Measurements from ENCODE around the gene PDGFRB. TPM values are rescaled to one million over a fixed set of nuclear protein-coding genes. Genes with fewer than 3 reads are reported as not detected.

Gene PDGFRB
- total RNA-seq, 1 experiment from 2014 or later, result 1.8 TPM

DNA sequence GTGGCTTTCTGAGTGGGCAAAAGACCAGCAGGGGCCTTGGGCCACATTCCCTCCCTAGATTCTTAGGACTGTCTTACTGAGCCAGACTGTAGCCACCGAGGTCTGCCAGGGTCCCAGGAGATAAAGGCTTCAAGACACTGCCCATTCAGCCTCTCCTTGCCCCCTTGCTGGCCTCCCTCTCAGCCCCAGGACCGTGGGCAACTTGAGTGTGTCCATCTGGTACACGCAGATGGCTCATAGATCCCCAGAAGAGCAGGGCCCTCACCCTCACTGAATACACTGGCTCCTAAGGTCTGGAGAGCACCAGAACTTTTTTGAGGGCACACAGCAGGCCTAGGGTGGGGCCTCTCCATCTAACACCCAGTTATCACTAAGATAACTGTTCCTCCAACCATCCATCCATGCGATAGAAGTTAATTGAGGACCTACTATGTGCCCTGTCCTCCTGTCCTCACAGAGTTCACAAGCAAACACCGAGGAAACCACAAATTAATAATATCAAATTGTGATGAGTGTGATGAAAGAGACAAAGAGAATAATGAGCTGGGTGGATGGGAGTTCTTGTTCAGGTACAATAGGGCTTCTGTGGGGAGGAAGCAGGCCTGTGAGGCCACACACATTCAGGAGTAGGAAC, 4.9 kb upstream of the PDGFRB start:
- POLR2A ChIA-PET, result no interaction called here
- Histone ChIP-seq H3K9me3 (ENCODE audit: control insufficient read depth, insufficient read depth, low read depth, low read length) (no peaks in the 10 kb centered on the region), H3K27ac (ENCODE audit: low read length) (no peak overlapping the region), H3K27me3 (ENCODE audit: control insufficient read depth, insufficient read depth, low read length) (no peaks in the 10 kb centered on the region), H3K36me3 (ENCODE audit: control insufficient read depth, insufficient read depth, low read length) (no peaks in the 10 kb centered on the region), H3K4me3 (ENCODE audit: low read depth in 2 of 2, low read length in 2 of 2) (no peak overlapping the region), H3K4me1 (ENCODE audit: control insufficient read depth, insufficient read depth, low read length) (peaks cover 8% of the 10 kb centered on the region)
- intact Hi-C loops (cut with micrococcal nuclease; ENCODE audit: unreplicated experiment), result loop anchor here (1.0 to 2.0 kb wide), 3 partner anchors 58 to 276 kb away; no protein-coding TSS in a partner anchor
- no peak for DNase-seq (ENCODE audit: low read depth, low spot score)
- ATAC-seq, result no peak
- in situ Hi-C loops (cut with HindIII; ENCODE audit: low pct_unique_long_range_greater_than_20kb, low sequenced_read_pairs), result no loop called here
- CTCF ChIA-PET, result no interaction called here
- TF ChIP-seq, protein P1, sequence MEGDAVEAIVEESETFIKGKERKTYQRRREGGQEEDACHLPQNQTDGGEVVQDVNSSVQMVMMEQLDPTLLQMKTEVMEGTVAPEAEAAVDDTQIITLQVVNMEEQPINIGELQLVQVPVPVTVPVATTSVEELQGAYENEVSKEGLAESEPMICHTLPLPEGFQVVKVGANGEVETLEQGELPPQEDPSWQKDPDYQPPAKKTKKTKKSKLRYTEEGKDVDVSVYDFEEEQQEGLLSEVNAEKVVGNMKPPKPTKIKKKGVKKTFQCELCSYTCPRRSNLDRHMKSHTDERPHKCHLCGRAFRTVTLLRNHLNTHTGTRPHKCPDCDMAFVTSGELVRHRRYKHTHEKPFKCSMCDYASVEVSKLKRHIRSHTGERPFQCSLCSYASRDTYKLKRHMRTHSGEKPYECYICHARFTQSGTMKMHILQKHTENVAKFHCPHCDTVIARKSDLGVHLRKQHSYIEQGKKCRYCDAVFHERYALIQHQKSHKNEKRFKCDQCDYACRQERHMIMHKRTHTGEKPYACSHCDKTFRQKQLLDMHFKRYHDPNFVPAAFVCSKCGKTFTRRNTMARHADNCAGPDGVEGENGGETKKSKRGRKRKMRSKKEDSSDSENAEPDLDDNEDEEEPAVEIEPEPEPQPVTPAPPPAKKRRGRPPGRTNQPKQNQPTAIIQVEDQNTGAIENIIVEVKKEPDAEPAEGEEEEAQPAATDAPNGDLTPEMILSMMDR (IDR thresholded peaks at IDR 0.05), result no peak
- TF ChIP-seq TCF7L2 (IDR thresholded peaks at IDR 0.05; ENCODE audit: low read depth, low read length), result no peak
- TF ChIP-seq, protein P2, sequence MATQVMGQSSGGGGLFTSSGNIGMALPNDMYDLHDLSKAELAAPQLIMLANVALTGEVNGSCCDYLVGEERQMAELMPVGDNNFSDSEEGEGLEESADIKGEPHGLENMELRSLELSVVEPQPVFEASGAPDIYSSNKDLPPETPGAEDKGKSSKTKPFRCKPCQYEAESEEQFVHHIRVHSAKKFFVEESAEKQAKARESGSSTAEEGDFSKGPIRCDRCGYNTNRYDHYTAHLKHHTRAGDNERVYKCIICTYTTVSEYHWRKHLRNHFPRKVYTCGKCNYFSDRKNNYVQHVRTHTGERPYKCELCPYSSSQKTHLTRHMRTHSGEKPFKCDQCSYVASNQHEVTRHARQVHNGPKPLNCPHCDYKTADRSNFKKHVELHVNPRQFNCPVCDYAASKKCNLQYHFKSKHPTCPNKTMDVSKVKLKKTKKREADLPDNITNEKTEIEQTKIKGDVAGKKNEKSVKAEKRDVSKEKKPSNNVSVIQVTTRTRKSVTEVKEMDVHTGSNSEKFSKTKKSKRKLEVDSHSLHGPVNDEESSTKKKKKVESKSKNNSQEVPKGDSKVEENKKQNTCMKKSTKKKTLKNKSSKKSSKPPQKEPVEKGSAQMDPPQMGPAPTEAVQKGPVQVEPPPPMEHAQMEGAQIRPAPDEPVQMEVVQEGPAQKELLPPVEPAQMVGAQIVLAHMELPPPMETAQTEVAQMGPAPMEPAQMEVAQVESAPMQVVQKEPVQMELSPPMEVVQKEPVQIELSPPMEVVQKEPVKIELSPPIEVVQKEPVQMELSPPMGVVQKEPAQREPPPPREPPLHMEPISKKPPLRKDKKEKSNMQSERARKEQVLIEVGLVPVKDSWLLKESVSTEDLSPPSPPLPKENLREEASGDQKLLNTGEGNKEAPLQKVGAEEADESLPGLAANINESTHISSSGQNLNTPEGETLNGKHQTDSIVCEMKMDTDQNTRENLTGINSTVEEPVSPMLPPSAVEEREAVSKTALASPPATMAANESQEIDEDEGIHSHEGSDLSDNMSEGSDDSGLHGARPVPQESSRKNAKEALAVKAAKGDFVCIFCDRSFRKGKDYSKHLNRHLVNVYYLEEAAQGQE (IDR thresholded peaks at IDR 0.05; ENCODE audit: insufficient read depth in 1 of 2, low read depth in 2 of 2, low read length in 1 of 2), result no peak
- no peak for TF ChIP-seq SIN3A (IDR thresholded peaks at IDR 0.05; ENCODE audit: borderline replicate concordance, insufficient read depth, low read depth, low read length)
- TF ChIP-seq POLR2AphosphoS5 (IDR thresholded peaks at IDR 0.05; ENCODE audit: low read depth, low read length), result no peak
- no TSS peak for BruUV-seq (replicated peaks)

DNA sequence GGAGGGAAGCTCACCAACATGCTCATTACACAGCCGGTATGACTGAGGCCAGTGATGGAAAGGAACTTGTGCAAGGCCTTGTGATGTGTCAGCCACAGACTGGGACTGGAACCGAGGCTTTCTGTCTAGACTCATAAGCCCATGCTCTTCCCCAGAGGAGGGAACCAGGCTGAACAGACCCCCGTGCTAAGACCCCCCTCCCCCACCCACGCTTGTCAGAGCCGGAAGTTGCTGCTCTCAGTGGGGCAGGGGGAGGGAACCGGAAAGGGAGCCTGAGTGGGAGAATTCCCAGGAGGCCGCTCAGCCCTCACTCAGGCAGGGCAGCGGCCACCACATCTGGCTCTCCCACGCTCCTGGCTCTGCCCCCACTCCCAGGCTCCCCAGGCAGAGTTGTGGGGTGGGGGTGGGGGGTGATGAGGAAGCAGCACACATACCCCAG, 4.1 kb upstream of the PDGFRB start:
- no peak overlapping the region for H3K4me3 ChIP-seq (ENCODE audit: low read depth in 2 of 2, low read length in 2 of 2)
- H3K27ac ChIP-seq (ENCODE audit: low read length), result no peak overlapping the region
- DNase-seq (ENCODE audit: low read depth, low spot score) (no peak), ATAC-seq (no peak)
- CTCF ChIA-PET, result interaction anchor here (1.7 kb wide), 1 partner anchor 59 kb away, joined by 4 read pairs; no protein-coding TSS in a partner anchor
- in situ Hi-C loops (cut with HindIII; ENCODE audit: low pct_unique_long_range_greater_than_20kb, low sequenced_read_pairs), result no loop called here
- intact Hi-C loops (cut with micrococcal nuclease; ENCODE audit: unreplicated experiment), result loop anchor here (2.0 kb wide), 1 partner anchor 191 kb away; no protein-coding TSS in a partner anchor
- H3K36me3 ChIP-seq (ENCODE audit: control insufficient read depth, insufficient read depth, low read length), result no peaks in the 10 kb centered on the region
- H3K4me1 ChIP-seq (ENCODE audit: control insufficient read depth, insufficient read depth, low read length), result peaks cover 8% of the 10 kb centered on the region
- TF ChIP-seq, protein P2 (IDR thresholded peaks at IDR 0.05; ENCODE audit: insufficient read depth in 1 of 2, low read depth in 2 of 2, low read length in 1 of 2), result no peak
- TF ChIP-seq TCF7L2 (IDR thresholded peaks at IDR 0.05; ENCODE audit: low read depth, low read length), result no peak
- TF ChIP-seq SIN3A (IDR thresholded peaks at IDR 0.05; ENCODE audit: borderline replicate concordance, insufficient read depth, low read depth, low read length), result no peak
- TF ChIP-seq POLR2AphosphoS5 (IDR thresholded peaks at IDR 0.05; ENCODE audit: low read depth, low read length), result no peak
- TF ChIP-seq, protein P1 (IDR thresholded peaks at IDR 0.05), result no peak
- no peaks in the 10 kb centered on the region for H3K9me3 ChIP-seq (ENCODE audit: control insufficient read depth, insufficient read depth, low read depth, low read length)
- BruUV-seq (replicated peaks), result no TSS peak
- no peaks in the 10 kb centered on the region for H3K27me3 ChIP-seq (ENCODE audit: control insufficient read depth, insufficient read depth, low read length)
- POLR2A ChIA-PET, result no interaction called here
